Stimulated activated CD8-positive, alpha-beta memory T cell treated with anti-CD3 and anti-CD28 coated beads, Interleukin-7, amount 100 ng/mL, for 1 hour (primary cell): ENCODE measurements around the gene TMEM258.

Experiments
- DNase-seq, 2 donors: peaks; one replicate each; pipeline ENCODE4 v3.0.0-alpha.2; 2020; ENCODE audit warnings: low read depth in 2 of 2

The TMEM258 gene

DNA sequence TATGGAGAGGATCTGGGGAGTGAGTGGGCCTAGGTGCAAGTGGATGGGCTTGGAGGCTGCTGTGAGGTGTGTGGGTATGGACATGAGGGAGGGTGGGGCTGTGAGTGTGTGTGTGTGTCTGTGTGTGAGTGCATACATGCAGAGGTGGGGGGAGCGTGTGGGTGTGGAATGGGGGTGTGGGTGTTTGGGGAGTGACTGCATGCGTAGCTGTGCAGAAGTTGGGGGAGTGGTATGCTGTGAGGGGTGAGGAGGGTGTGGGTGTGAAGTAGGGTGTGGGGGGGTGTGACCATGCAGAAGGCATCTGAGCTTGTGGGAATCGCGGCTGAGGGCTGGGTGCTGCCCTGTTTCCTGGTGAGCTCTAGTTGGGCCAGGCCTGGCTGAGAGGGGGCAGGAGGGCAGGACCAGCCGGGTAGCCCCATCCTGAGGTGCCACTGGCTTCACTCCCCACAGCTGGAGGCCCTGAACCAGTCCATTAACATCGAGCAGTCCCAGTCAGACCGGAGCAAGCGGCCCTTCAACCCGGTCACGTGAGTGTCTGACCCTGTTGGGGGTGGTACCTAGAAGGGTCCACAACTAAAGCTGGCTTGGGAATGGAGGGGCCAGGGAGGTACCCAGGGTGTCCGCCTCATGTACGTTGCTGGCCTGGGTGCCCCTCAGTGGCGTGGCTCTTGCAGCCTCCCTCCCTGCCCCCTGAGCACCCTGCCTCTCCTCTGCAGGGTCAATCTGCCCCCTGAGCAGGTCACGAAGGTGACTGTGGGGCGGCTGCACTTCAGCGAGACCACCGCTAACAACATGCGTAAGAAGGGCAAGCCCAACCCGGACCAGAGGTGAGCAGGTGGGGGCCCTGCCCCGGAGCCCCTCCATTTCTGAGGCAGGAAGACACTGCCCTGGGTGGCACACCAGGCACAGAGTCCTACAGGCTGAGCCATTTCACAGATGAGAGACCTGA is 16.5 kb downstream of the TMEM258 start:
- no peak for DNase-seq

DNA sequence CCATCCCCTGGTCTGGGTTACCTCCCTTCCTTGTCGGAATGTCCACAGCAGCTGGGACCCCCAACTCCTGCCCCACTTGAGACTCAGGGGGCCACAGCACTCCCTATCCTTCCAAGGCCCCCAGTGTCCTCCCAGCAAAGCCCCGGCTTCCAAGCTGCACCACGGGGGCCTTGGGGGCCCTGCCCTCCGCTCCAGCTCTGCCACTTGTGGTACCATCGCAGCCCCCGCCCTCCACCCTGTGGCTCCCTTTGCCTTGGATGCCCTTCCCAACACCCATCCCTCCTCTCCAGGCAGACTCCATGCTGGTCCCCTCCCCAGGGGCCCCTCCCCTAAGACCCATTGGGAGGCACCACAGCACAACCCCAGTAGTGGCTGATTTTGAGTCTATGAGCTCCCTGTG is 17.3 kb downstream of the TMEM258 start:
- no peak for DNase-seq

DNA sequence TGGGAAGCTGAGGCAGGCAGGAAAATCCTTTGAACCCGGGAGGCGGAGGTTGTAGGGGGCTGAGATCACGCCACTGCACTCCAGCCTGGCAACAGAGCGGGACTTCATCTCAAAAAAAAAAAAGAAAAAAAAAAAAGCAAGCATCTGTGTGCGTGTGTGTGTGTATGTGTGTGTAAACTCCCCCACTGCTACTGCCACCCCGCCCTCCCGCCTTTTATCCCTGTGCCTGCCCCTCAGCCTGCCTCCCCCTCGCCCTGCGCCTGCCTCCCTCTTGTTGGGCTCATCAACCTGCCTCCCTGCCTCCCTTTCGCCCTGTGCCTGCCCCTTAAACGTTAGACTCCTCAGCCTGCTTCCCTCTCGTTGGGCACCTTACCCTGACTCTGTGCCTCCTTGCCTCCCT is 18.0 kb downstream of the TMEM258 start:
- no peak for DNase-seq

DNA sequence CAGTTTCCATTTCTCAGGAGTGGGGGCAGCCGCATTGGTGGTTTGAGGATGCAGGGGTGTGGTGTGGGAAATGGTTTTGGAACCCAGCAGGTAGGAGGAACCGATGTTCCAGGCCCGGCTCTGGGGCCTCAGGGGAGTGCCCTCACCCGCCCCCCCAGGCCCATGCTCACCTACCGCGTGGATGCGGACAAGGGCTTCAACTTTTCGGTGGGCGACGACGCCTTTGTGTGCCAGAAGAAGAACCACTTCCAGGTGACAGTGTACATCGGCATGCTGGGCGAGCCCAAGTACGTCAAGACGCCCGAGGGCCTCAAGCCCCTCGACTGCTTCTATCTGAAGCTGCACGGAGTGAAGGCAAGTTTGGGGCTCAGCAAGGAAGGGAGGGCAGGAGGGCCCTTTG is 18.6 kb downstream of the TMEM258 start:
- no peak for DNase-seq

DNA sequence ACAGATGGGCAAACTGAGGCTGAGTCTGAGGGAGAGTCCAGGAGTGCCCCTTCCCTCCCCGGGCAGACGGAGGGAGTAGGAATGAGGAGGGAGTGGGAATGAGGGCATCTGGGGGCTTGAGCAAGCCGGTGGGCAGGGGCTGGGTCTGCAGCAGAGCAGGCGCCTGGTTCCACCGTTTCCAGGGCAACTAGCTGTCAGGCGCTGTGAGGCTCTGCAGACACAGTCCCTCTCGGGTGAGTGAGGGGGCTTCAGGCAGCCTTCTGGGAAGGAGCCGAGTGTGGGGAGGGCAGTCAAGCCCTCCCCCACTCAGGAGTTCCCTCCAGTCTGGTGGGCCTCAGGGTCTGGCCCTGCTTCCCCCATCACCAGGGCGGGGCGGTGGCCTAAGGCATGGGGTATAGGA is 19.0 kb downstream of the TMEM258 start:
- DNase-seq: no peak

DNA sequence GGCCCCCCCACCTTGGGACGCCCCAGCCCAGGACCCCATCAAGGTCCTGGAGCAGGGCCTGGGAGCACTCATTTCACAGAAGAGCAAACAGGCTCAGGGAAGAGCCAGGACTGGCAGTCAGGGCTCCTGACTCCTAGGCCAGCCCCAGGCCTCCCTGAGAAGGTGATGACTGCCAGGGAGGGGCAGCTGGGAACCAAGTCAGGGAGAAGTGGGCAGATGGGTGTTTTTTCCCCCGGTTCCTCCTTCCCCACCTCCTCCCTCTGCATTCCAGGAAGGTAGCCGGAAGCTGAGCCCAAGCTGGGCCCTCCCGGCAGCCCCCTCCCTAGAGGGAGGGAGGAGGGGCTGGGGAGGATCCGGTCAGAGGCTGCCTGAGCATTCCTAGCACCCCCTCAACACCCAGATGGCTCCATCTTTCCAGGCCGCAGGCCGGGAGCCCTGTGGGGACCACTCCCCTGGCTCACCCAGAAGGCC is 20.4 kb downstream of the TMEM258 start:
- no peak for DNase-seq

DNA sequence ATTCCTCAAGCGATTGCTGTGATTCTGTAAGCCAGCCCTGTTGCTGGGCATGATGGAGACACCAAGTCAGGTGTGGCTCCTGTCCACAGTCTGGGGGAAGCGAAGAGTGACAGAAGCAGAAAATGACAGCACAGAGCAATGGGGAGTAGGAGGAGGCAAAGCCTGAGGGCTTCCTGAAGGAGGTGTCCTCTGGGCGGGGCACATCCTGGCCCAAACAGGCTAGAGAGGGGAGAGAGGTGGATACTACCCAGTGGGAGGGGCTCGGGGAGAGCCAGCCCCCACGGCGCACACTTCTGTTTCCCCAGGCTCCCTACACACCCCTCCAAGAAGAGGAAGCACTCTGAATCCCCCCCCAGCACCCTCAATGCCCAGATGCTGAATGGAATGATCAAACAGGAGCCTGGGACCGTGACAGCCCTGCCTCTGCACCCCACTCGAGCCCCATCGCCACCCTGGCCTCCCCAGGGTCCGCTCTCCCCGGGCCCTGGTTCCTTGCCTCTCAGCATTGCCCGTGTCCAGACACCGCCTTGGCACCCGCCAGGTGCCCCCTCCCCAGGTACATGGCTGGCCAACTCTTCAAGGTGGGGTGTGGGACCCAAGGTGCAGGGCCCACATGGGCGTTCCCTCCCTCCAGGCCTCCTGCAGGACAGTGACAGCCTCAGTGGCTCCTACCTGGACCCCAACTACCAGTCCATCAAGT is 21.1 kb downstream of the TMEM258 start:
- DNase-seq: no peak

DNA sequence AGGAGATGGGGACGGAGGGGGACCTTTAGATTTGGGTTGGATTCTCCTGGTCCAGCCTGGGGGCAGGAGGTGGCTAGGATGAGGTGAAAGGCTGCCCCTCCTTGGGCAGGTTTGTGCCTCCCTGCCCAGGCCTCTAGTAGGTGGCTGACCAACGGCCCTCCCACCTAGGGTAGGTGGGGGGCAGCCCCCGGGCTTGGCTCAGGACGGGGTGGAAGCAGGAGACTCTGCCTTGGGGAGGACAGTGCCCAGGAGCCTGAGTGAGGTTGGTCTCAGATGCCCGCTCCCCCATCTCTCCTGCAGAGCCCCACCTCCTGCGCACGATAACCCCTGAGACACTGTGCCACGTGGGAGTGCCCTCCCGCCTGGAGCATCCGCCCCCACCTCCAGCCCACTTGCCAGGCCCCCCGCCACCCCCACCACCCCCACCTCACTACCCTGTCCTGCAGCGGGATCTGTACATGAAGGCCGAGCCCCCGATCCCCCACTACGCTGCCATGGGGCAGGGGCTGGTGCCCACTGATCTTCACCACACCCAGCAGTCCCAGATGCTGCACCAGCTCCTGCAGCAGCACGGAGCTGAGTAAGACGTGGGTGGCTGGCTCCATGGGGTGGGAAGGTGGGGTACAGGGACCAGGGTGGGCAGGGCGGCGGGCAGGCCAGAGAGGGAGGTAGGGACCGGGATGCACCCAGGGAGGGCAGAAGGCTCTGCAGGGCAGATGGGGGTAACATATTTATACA is 22.3 kb downstream of the TMEM258 start:
- no peak for DNase-seq

DNA sequence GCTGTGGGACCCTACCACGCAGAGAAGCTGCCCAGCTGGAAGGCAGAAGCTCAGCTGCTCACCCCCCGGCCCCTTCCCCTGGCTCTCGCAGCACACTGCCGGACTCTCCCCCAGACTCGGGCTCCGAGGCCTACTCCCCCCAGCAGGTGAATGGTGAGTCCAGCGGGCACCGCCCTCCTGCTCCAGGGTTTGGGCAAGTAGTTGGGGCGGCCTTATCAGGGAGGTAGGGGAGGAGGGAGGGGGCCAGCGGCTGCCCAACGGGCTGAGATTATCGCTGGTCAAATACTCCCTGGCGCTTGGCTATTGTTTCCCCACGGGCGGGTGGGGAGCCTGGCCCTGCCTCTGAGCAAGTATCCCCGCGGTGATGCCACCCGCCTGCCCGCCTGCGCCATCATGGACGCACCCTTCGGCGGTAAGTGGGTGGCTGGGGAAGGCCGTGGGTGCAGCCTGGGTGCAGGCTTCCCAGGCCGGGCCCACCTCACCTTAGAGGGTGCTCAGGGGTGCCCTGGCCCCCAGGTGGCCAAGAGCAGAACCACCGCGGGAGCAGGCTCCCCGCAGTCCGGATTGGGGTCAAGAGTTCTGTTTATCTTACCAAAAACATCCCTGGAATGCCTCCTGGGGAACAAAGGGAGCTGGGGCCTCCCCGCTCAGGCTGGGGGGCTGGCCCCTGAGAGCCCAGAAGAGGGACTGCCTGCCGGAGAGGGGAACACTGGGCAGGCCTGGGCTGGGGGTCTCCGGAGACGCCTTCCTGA is 23.1 kb downstream of the TMEM258 start:
- no peak for DNase-seq

DNA sequence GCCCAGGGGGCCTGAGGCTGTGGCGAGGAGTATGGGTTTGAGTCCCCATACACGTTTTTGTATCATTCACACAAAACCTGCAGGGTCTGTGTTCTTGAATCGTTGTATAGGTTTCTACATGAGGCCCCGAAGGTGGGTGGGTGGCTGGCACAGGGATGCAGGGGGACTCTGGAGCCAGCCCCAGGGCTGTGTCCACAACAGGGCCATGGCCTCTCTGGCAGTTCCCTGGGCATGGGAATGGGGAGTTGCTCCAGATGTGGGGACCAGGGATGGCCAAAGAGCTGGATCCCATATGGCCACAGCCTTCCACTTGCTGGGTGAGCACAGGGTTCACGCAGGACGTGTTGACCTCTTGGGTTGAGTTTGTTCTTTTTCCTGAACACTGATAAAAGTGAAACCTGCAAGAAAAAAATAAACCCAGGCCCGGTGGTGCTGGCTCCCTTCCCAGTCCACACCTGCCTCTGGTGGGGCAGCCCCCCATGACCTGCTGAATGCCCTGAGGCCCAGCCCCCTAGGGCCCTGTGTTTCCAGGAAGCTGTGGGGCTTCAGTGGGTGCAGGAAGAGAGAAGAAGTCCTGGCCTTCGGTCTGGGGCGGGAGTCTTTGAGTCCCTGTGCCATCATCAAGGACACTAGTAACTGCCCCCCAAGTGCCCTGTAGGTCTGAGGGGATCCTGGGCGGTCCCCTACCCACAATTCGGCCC is 23.9 kb downstream of the TMEM258 start:
- no peak for DNase-seq

DNA sequence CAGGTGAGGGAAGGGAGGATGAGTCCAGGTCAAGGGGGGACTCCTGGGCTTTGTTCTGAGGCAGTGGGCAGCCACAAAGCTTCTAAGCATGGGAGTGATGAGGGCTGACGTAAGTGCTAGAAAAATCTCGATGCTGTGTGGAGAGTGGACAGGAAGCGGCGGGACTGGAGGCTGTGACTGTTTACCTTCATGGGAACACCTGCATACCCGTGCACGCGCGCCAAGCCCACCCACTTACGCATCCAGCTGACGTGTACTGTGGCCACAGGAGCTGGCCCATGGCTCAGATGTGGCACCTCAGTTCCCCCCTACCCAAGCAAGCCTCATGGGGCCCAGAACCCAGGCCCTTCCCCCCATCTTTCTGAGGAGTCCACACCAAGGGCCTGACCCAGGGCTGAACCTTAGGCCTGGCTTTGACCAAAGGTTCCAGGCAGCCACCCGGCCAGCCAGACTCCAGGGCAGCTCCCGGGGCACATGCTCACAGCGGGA is 26.0 kb downstream of the TMEM258 start:
- DNase-seq: no peak

DNA sequence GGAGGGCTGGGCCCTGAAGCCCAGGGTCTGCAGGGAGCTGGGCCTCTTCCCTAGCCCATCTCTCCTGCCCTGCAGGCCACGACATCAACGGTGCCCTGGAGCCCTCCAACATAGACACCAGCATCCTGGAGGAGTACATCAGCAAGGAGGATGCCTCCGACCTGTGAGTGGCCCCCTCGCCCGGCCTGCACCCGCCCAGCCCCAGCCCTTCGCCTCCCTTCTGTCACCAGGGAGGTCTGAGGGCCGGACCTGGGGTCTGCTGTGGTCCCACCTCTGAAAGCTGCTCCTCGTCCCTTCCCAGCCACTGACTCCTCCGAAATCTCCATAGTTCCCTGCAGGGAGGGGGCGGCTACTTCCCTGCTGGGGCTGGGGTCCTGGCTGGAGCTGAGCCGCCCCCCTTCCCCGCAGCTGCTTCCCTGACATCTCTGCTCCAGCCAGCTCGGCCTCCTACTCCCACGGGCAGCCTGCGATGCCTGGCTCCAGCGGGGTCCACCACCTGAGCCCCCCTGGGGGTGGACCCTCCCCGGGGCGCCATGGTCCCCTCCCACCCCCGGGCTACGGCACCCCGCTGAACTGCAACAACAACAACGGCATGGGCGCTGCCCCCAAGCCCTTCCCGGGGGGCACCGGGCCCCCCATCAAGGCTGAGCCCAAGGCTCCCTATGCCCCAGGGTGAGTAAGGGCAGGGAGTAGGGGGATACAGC is 26.7 kb downstream of the TMEM258 start:
- no peak for DNase-seq

DNA sequence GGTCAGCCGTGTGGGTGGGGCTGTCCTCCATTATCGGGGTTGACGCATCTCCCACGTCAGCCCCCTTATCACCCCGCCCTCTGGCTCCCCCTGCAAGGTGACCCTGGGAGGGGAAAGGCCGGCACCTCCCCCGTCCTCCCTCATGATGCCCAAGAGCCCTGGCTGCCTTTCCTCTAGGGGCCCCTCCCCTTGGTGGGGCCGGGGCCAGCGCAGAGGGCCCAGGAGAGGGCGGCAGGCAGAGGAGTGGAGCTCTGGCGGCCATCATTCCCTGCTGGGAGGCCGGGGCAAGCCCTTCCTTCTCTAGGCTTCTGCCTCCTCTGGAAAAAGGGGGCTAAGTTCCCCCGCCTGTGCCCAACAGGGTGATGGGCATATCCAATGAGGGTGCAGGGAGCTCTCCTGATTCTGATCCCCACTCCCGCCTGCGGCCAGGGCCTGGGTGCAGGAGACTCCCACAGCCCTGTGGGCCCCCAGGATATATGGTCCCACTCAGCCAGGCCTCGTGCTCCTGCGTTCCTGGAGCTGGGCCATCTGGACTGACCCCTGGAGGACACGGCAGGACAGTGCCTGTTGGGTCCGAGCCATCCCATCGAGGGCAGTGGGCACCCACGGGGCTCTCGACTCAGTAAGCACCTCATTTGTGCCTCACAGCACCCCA is 27.7 kb downstream of the TMEM258 start:
- no peak for DNase-seq

DNA sequence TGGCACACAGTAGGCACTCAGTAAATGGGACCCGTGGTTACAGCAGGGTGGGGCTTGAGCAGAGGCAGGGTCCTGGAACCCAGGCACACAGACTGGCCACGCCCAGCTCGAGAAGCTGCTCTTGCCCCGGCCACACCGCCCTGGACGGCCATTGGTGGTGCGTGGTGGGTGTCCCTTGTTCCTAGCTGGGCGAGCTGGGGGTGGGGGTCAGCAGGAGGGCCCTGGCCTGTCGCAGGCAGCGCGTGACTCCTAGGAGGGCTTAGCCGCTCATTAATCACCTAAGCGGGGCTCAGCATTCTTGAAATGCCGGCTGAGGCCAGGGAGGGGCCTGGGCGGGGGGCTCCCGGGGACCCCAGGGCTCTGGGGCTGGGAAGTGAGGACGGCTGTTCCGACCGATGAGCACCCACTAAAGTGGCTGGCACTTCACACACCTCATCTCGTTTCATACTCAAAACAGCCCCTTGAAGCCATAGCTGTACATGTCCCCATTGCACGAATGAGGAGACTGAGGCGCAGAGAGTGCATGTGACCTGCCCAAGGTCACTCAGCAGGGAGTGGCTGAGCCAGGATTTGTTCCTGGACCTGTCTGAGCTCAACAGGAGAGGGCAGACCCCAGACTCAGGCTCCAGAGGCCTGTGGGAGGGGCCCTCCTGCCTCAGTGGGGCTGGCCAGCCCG is 28.3 kb downstream of the TMEM258 start:
- DNase-seq: no peak

DNA sequence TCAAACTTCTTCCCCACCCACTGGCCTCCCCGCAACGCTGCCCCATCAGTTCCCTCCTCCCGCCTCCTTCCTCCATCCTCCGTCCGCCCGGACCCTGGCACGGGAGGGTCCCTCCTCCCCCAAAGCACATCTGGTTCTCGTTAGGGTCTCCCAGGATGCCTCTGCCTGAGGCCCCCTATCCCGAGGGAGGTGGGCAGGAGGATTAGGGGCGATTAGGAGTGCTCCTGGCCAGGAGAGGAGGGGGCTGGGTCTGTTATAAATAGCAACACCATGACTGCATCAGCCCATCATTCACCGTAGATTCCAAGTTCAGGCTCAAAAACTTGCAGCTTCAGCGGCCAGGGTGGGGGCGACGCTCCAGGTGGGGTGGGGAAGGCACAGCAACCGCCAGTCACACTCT is 29.6 kb downstream of the TMEM258 start:
- no peak for DNase-seq

DNA sequence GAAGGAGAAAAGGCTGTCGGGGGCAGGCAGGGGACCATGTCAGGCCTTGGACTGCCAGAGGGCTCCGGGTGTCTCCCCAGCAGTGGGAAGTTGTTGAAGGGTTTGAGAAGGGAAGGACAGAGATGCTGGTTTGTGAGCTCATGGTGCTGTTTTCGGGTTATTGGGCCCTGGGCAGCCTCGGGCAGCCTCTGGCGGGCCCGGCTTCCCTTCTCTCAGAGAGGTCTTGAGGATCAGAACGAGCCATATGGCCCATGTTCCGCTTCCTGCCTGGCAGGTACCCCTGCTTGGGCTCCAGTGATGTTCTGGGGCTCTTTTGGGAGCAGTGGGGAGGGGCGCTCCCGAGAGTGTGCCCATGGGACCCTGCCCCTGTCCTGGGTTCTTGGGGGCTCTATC is 30.2 kb downstream of the TMEM258 start:
- DNase-seq: no peak

DNA sequence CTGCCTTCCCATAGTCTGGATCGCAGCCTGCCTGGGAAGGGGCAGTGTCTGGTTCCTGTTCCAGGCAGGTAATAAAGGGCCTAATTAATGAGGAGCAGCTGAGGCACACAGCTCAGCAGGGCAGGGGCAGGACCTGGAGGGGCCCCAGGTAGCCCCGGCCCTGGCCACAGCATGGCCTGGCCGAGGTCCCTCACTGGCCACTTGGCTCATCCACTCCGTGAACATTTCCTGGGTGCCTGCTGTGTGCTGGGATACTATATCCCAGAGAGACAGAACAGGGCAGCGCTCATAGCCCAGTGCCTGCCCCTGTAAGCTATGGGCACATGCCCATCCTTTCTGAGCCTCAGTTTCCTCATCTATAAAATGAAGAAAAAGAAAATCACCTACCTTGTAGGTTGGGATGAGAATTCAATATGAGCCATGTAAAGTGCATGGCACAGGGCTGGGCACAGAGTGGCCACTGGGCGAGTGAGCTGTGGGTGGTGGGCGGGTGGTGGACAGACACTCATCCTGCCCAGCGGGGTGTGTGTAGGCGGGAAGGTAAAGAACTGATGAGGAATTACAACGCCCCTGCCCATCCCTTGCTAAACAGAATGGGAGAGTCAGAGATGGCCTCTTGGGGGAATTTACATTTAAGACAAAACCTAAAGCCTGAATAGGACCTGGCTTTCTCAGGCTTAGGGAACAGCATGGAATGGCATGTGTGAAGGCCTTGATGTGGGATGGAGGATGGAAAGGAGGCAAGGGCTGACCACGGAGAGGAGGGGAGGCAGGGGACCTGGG is 30.8 kb downstream of the TMEM258 start:
- no peak for DNase-seq

DNA sequence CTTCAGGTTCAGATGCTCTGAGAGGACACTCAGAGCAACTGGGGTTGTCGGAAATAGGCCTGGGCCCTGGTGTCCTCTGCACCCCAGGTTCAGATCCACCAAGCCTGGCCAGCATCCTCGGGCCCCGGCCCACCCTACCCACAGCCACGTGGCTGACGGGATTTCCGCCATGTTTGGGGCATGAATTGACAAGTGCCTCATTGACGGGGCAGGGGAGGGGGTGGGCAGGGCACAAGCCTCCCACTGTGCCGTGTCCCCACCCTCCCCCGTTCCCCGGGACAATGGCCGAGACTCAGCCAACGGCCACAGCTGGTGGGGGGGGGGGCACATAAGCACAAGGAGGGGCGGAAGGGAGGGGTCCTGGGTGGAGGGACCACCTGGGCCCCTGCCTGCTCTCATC is 31.5 kb downstream of the TMEM258 start:
- no peak for DNase-seq
